Measurements from ENCODE around the gene ODAD3. TPM values are rescaled to one million over a fixed set of nuclear protein-coding genes. Genes with fewer than 3 reads are reported as not detected.

The ODAD3 gene
- total RNA-seq, 2 experiments from 2014 or later, result 0.47 to 0.70 TPM

DNA sequence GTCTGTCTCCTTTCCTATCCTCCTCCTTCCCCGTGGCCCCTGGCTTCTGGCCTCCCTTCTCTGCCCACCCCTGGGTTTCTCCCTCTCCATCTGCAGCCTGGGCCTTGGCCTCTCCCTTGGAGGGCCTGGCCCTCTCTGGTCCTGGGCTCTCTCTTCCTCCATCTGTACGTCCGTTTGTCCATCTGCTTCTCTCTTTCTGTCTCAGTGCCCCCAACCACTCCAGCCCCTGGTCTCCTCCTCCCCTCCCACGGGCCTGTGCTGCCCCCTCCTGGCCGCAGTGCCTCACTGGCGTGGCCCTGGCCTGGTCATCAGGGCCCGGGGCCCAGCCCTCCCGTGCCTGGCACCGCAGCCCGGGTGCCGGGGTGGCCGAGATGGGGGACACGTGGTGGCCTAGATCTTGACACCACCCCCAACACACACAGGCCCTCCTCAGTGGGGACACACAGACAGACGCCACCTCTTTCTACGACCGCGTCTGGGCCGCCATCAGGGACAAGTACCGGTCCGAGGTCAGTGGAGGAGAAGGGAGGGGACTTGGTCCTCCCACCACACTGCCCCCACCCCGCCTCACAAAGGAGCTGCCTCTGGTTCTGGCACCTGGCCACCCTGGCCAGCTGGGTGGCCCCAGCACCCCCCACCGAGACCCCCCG, 11.9 kb upstream of the ODAD3 start:
- ATAC-seq, result peak; percentile 74
- DNase-seq, result peak; percentile 58
- Mint-ChIP-seq H3K36me3 (ENCODE audit: low read depth) (peaks cover 20% of the 10 kb centered on the region), H3K9me3 (no peaks in the 10 kb centered on the region), H3K27me3 (no peaks in the 10 kb centered on the region), H3K4me3 (no peak overlapping the region), H3K27ac (no peak overlapping the region), H3K4me1 (ENCODE audit: low read depth) (no peaks in the 10 kb centered on the region)
- CTCF ChIA-PET, result interaction anchor here (1.4 to 2.0 kb wide), 3 partner anchors 36 to 154 kb away, joined by 4 to 5 read pairs (median 4); no protein-coding TSS in a partner anchor
- TF ChIP-seq, protein P1, sequence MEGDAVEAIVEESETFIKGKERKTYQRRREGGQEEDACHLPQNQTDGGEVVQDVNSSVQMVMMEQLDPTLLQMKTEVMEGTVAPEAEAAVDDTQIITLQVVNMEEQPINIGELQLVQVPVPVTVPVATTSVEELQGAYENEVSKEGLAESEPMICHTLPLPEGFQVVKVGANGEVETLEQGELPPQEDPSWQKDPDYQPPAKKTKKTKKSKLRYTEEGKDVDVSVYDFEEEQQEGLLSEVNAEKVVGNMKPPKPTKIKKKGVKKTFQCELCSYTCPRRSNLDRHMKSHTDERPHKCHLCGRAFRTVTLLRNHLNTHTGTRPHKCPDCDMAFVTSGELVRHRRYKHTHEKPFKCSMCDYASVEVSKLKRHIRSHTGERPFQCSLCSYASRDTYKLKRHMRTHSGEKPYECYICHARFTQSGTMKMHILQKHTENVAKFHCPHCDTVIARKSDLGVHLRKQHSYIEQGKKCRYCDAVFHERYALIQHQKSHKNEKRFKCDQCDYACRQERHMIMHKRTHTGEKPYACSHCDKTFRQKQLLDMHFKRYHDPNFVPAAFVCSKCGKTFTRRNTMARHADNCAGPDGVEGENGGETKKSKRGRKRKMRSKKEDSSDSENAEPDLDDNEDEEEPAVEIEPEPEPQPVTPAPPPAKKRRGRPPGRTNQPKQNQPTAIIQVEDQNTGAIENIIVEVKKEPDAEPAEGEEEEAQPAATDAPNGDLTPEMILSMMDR (IDR thresholded peaks at IDR 0.05), result peak; percentile 76
- intact Hi-C loops (cut with micrococcal nuclease), result no loop called here
- POLR2A ChIA-PET, result interaction anchor here (0.6 kb wide), 1 partner anchor 11 kb away, joined by 3 read pairs; the partner anchor contains the start of gene PRKCSH

DNA sequence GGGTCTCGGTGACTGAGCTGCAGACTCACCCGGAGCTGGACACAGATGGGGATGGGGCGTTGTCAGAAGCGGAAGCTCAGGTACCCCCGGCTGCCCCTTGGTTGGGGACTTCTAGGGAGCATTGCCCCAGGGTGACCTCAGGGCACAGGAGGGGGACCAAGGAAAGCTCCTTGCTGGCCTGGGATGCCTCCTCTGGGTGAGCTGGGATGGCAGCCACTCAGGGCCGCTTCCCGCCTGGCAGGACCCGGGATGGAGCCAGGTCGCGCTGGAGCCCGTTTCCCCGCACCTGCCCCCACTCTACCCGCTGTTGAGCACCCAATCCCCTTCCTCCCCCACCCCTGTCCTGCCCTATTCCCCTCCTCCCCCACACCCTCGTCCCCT, 11.3 kb upstream of the ODAD3 start:
- no peak overlapping the region for H3K27ac Mint-ChIP-seq
- DNase-seq (no peak), ATAC-seq (no peak)
- POLR2A ChIA-PET, result no interaction called here
- CTCF ChIA-PET, result interaction anchor here (1.2 to 2.0 kb wide), 5 partner anchors 11 to 154 kb away, joined by 3 to 6 read pairs (median 4); partner anchors contain the start of genes ODAD3 and PRKCSH
- H3K36me3 Mint-ChIP-seq (ENCODE audit: low read depth), result peaks cover 21% of the 10 kb centered on the region
- H3K27me3 Mint-ChIP-seq, result no peaks in the 10 kb centered on the region
- H3K4me1 Mint-ChIP-seq (ENCODE audit: low read depth), result no peaks in the 10 kb centered on the region
- no peaks in the 10 kb centered on the region for H3K9me3 Mint-ChIP-seq
- no peak overlapping the region for H3K4me3 Mint-ChIP-seq
- TF ChIP-seq, protein P1 (IDR thresholded peaks at IDR 0.05), result no peak
- intact Hi-C loops (cut with micrococcal nuclease), result no loop called here

DNA sequence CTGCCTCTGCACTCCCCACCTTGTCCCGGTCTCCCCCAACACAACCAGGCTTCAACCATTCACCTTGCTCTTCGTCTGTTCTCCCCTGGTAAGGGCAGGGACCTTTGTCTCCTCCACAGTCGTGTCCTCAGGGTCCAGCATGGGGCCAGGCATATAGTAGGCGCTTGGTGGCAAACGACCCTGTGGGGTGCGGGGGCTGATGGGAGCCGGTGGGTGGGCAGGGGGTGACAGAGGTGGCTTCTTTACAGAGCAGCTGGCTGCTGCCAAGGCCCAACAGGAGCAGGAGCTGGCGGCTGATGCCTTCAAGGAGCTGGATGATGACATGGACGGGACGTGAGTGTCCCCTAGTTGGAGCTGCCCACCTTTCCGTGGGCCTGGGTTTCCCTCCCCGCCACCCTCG, 10.2 kb upstream of the ODAD3 start:
- no peak for DNase-seq
- H3K4me3 Mint-ChIP-seq, result no peak overlapping the region
- TF ChIP-seq, protein P1 (IDR thresholded peaks at IDR 0.05), result no peak
- intact Hi-C loops (cut with micrococcal nuclease), result no loop called here
- CTCF ChIA-PET, result interaction anchor here (1.2 to 2.0 kb wide), 3 partner anchors 10 to 151 kb away, joined by 3 to 6 read pairs (median 5); partner anchors contain the start of genes ODAD3 and PRKCSH
- H3K36me3 Mint-ChIP-seq (ENCODE audit: low read depth), result peaks cover 26% of the 10 kb centered on the region
- H3K9me3 Mint-ChIP-seq, result no peaks in the 10 kb centered on the region
- POLR2A ChIA-PET, result no interaction called here
- no peak for ATAC-seq
- H3K27me3 Mint-ChIP-seq, result no peaks in the 10 kb centered on the region
- no peaks in the 10 kb centered on the region for H3K4me1 Mint-ChIP-seq (ENCODE audit: low read depth)
- no peak overlapping the region for H3K27ac Mint-ChIP-seq

DNA sequence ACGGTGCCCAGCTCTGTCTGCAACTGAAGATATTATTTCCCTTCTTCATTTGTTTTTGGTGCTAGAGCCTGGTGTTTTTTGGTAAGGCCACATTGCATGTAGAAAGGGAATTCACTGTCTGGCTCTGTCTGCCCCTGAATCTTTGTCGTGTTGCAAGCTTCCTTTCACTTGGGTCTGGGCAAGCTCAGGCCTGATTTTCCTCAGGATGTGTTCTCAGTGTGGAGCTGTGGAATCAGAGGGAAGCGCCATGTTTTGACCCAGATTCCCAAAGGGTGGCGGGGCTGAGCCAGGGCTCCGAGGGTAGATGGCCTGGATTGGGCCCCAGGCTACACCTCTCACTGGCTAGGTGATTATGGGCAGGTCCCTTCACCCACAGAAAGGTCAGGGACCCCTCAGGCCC, 9.1 kb upstream of the ODAD3 start:
- H3K4me1 Mint-ChIP-seq (ENCODE audit: low read depth), result no peaks in the 10 kb centered on the region
- no peak overlapping the region for H3K4me3 Mint-ChIP-seq
- DNase-seq, result no peak
- TF ChIP-seq, protein P1 (IDR thresholded peaks at IDR 0.05), result no peak
- H3K36me3 Mint-ChIP-seq (ENCODE audit: low read depth), result peaks cover 25% of the 10 kb centered on the region
- no peaks in the 10 kb centered on the region for H3K9me3 Mint-ChIP-seq
- H3K27me3 Mint-ChIP-seq, result no peaks in the 10 kb centered on the region
- intact Hi-C loops (cut with micrococcal nuclease), result no loop called here
- no peak overlapping the region for H3K27ac Mint-ChIP-seq
- ChIA-PET CTCF (interaction anchor here (2.4 kb wide), 1 partner anchor 39 kb away, joined by 8 read pairs; no protein-coding TSS in a partner anchor), POLR2A (interaction anchor here (0.7 kb wide), 1 partner anchor 24 kb away, joined by 4 read pairs; no protein-coding TSS in a partner anchor)
- ATAC-seq, result no peak

DNA sequence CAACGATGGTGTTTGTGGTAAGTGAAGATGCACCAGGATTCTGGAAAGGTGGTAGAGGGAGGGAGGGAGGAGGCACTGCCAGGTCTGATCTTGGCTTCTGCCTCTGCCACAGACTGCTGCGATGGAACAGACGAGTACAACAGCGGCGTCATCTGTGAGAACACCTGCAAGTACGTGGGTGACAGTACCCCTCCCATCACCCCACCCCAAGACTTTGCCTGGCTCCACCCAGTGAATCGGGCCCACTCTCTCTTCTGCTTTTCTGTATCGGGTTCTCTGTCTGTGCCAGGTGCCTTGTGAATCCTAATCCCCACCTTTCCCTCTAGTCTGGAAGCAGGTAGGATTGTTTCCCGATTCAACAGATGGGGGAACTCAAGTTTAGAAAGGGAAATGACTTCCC, 3.0 kb upstream of the ODAD3 start:
- peak overlapping the region; percentile 100 for H3K4me3 Mint-ChIP-seq
- H3K9me3 Mint-ChIP-seq, result no peaks in the 10 kb centered on the region
- H3K4me1 Mint-ChIP-seq (ENCODE audit: low read depth), result peaks cover 18% of the 10 kb centered on the region
- intact Hi-C loops (cut with micrococcal nuclease), result no loop called here
- TF ChIP-seq, protein P1 (IDR thresholded peaks at IDR 0.05), result no peak
- DNase-seq, result no peak
- no peak for ATAC-seq
- peaks cover 35% of the 10 kb centered on the region for H3K36me3 Mint-ChIP-seq (ENCODE audit: low read depth)
- POLR2A ChIA-PET, result no interaction called here
- CTCF ChIA-PET, result no interaction called here
- H3K27ac Mint-ChIP-seq, result no peak overlapping the region
- H3K27me3 Mint-ChIP-seq, result no peaks in the 10 kb centered on the region

Data from activated CD8-positive, alpha-beta T cell treated with anti-CD3 and anti-CD28 coated beads for 36 hours (primary cell).